WTC11 (cell line): ENCODE data around the gene ZNF521. TPM values are rescaled to one million over a fixed set of nuclear protein-coding genes. Genes with fewer than 3 reads are reported as not detected.

Source experiments
- ATAC-seq: fragments of 200-7000 bp; cut with Tn5 transposase; 2 replicates; pipeline ENCODE4 v1.10.0; 2021; ENCODE audit warnings: mild to moderate bottlenecking, moderate library complexity
- CTCF ChIA-PET: fragments of 300-600 bp; sonication (Branson Sonifier 250); formaldehyde crosslinking; loops from one replicate; lab custom pipeline; 2021; ENCODE audit warnings: antibody characterized with exemption; lab: Charles Lee
- POLR2A ChIA-PET: fragments of 350-600 bp; sonication (Branson Sonifier 250); formaldehyde crosslinking; loops from one replicate; lab custom pipeline; 2021; ENCODE audit warnings: antibody characterized with exemption; lab: Charles Lee
- DNase-seq: peaks from one replicate; pipeline ENCODE4 v3.0.0; 2021; ENCODE audit warnings: low spot score
- H3K27ac Mint-ChIP-seq: 2 replicates; pipeline ENCODE4 v1.8.0; 2021; ENCODE audit warnings: mixed read lengths
- H3K27me3 Mint-ChIP-seq: 2 replicates; pipeline ENCODE4 v1.8.0; 2021; ENCODE audit warnings: low read depth, mild to moderate bottlenecking, moderate library complexity, mixed read lengths
- H3K36me3 Mint-ChIP-seq: 2 replicates; pipeline ENCODE4 v1.8.0; 2021; ENCODE audit warnings: mixed read lengths
- H3K4me1 Mint-ChIP-seq: 2 replicates; pipeline ENCODE4 v1.8.0; 2022; ENCODE audit warnings: mixed read lengths
- H3K4me3 Mint-ChIP-seq: 2 replicates; pipeline ENCODE4 v1.8.0; 2021; ENCODE audit warnings: mild to moderate bottlenecking, moderate library complexity, mixed read lengths
- H3K9me3 Mint-ChIP-seq: 2 replicates; pipeline ENCODE4 v1.8.0; 2021; ENCODE audit warnings: mixed read lengths
- ATF6 ChIP-seq: sonication (generic); formaldehyde crosslinking; IDR thresholded peaks from 2 replicates; pipeline ENCODE4 v1.8.1; 2023; ENCODE audit warnings: mild to moderate bottlenecking, missing genetic modification reagents
- FOXK1 ChIP-seq: sonication (generic); formaldehyde crosslinking; IDR thresholded peaks from 2 replicates; pipeline ENCODE4 v1.8.0; 2022; ENCODE audit warnings: mild to moderate bottlenecking, moderate library complexity, missing genetic modification reagents
- GRHL2 ChIP-seq: fragments of 250-450 bp; sonication (Bioruptor Pico); IDR thresholded peaks from 2 replicates; pipeline ENCODE4 v1.8.0; 2022; ENCODE audit warnings: mild to moderate bottlenecking, moderate library complexity; ENCODE audit not compliant: insufficient replicate concordance, severe bottlenecking
- HMGXB4 ChIP-seq: sonication (generic); formaldehyde crosslinking; IDR thresholded peaks from 2 replicates; pipeline ENCODE4 v1.8.1; 2023; ENCODE audit warnings: mild to moderate bottlenecking, moderate library complexity, missing genetic modification reagents
- IRF1 ChIP-seq: sonication (generic); formaldehyde crosslinking; IDR thresholded peaks from 2 replicates; pipeline ENCODE4 v1.8.0; 2023; ENCODE audit warnings: missing genetic modification reagents
- NFATC4 ChIP-seq: fragments of 250-450 bp; sonication (Bioruptor Pico); IDR thresholded peaks from 2 replicates; pipeline ENCODE4 v1.9.0; 2021; ENCODE audit warnings: mild to moderate bottlenecking
- NFE2L1 ChIP-seq: sonication (generic); formaldehyde crosslinking; IDR thresholded peaks from 2 replicates; pipeline ENCODE4 v1.8.1; 2023; ENCODE audit warnings: missing genetic modification reagents
- RORB ChIP-seq: fragments of 250-450 bp; sonication (Bioruptor Pico); IDR thresholded peaks from 2 replicates; pipeline ENCODE4 v1.9.0; 2021; ENCODE audit warnings: mild to moderate bottlenecking
- TP53 ChIP-seq: sonication (generic); formaldehyde crosslinking; IDR thresholded peaks from 2 replicates; pipeline ENCODE4 v1.8.1; 2023; ENCODE audit warnings: mild to moderate bottlenecking, missing genetic modification reagents
- ZNF121 ChIP-seq: sonication (generic); formaldehyde crosslinking; IDR thresholded peaks from 2 replicates; pipeline ENCODE4 v1.8.0; 2023; ENCODE audit warnings: missing genetic modification reagents
- ZNF219 ChIP-seq: sonication (generic); formaldehyde crosslinking; IDR thresholded peaks from 2 replicates; pipeline ENCODE4 v1.8.0; 2023; ENCODE audit warnings: missing genetic modification reagents, mild to moderate bottlenecking, borderline replicate concordance
- ZNF423 ChIP-seq: fragments of 250-450 bp; sonication (Bioruptor Pico); IDR thresholded peaks from 2 replicates; pipeline ENCODE4 v2.1.2; 2022; ENCODE audit warnings: mild to moderate bottlenecking, moderate library complexity
- total RNA-seq: library from RNA; stranded (reverse); gene quantifications from 3 replicates; pipeline ENCODE4 v1.2.3, GENCODE V29; 2021
- TF ChIP-seq, protein P1 (sequence below): sonication (generic); formaldehyde crosslinking; IDR thresholded peaks from 2 replicates; pipeline ENCODE4 v1.8.1; 2023; ENCODE audit warnings: mild to moderate bottlenecking, missing genetic modification reagents, moderate library complexity
- TF ChIP-seq, protein P2 (sequence below): sonication (generic); formaldehyde crosslinking; IDR thresholded peaks from 2 replicates; pipeline ENCODE4 v1.8.0; 2022; ENCODE audit warnings: mild to moderate bottlenecking, missing genetic modification reagents
- TF ChIP-seq, protein P3 (sequence below): fragments of 250-450 bp; sonication (Bioruptor Pico); IDR thresholded peaks from 2 replicates; pipeline ENCODE4 v1.9.0; 2021; ENCODE audit warnings: mild to moderate bottlenecking
- TF ChIP-seq, protein P4 (sequence below): fragments of 250-450 bp; sonication (Bioruptor Pico); IDR thresholded peaks from 2 replicates; pipeline ENCODE4 v2.1.2; 2022; ENCODE audit warnings: mild to moderate bottlenecking, moderate library complexity

ZNF521 gene
- total RNA-seq, 1 experiment from 2014 or later = 15.3 TPM

- TF ChIP-seq NFE2L1 (CRISPR knock-in tag) (no peak), HMGXB4 (CRISPR knock-in tag) (no peak), ATF6 (no peak), TP53 (CRISPR knock-in tag) (no peak), RORB (no peak), FOXK1 (CRISPR knock-in tag) (no peak)
- TF ChIP-seq, protein P1, sequence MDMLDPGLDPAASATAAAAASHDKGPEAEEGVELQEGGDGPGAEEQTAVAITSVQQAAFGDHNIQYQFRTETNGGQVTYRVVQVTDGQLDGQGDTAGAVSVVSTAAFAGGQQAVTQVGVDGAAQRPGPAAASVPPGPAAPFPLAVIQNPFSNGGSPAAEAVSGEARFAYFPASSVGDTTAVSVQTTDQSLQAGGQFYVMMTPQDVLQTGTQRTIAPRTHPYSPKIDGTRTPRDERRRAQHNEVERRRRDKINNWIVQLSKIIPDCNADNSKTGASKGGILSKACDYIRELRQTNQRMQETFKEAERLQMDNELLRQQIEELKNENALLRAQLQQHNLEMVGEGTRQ (CRISPR knock-in tag) = no peak
- TF ChIP-seq, protein P2, sequence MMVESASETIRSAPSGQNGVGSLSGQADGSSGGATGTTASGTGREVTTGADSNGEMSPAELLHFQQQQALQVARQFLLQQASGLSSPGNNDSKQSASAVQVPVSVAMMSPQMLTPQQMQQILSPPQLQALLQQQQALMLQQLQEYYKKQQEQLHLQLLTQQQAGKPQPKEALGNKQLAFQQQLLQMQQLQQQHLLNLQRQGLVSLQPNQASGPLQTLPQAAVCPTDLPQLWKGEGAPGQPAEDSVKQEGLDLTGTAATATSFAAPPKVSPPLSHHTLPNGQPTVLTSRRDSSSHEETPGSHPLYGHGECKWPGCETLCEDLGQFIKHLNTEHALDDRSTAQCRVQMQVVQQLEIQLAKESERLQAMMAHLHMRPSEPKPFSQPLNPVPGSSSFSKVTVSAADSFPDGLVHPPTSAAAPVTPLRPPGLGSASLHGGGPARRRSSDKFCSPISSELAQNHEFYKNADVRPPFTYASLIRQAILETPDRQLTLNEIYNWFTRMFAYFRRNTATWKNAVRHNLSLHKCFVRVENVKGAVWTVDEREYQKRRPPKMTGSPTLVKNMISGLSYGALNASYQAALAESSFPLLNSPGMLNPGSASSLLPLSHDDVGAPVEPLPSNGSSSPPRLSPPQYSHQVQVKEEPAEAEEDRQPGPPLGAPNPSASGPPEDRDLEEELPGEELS = no peak
These were observed 101.5 kb downstream of the ZNF521 start (continued) for GRCh38 chr18:25250474-25250851.

- Mint-ChIP-seq H3K36me3 (no peaks in the 10 kb centered on the region), H3K9me3 (no peaks in the 10 kb centered on the region), H3K4me1 (peaks cover 5% of the 10 kb centered on the region), H3K4me3 (no peak overlapping the region), H3K27ac (no peak overlapping the region), H3K27me3 (no peaks in the 10 kb centered on the region)
- ChIA-PET POLR2A (no interaction called here), CTCF (no interaction called here)
- no peak for TF ChIP-seq GRHL2 (CRISPR knock-in tag)
- TF ChIP-seq, protein P2 = no peak
- TF ChIP-seq, protein P3, sequence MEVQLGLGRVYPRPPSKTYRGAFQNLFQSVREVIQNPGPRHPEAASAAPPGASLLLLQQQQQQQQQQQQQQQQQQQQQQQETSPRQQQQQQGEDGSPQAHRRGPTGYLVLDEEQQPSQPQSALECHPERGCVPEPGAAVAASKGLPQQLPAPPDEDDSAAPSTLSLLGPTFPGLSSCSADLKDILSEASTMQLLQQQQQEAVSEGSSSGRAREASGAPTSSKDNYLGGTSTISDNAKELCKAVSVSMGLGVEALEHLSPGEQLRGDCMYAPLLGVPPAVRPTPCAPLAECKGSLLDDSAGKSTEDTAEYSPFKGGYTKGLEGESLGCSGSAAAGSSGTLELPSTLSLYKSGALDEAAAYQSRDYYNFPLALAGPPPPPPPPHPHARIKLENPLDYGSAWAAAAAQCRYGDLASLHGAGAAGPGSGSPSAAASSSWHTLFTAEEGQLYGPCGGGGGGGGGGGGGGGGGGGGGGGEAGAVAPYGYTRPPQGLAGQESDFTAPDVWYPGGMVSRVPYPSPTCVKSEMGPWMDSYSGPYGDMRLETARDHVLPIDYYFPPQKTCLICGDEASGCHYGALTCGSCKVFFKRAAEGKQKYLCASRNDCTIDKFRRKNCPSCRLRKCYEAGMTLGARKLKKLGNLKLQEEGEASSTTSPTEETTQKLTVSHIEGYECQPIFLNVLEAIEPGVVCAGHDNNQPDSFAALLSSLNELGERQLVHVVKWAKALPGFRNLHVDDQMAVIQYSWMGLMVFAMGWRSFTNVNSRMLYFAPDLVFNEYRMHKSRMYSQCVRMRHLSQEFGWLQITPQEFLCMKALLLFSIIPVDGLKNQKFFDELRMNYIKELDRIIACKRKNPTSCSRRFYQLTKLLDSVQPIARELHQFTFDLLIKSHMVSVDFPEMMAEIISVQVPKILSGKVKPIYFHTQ (CRISPR knock-in tag) = no peak
- no peak for TF ChIP-seq ZNF219 (CRISPR knock-in tag)
- TF ChIP-seq, protein P4, sequence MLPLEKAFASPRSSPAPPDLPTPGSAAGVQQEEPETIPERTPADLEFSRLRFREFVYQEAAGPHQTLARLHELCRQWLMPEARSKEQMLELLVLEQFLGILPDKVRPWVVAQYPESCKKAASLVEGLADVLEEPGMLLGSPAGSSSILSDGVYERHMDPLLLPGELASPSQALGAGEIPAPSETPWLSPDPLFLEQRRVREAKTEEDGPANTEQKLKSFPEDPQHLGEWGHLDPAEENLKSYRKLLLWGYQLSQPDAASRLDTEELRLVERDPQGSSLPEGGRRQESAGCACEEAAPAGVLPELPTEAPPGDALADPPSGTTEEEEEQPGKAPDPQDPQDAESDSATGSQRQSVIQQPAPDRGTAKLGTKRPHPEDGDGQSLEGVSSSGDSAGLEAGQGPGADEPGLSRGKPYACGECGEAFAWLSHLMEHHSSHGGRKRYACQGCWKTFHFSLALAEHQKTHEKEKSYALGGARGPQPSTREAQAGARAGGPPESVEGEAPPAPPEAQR (CRISPR knock-in tag) = no peak
- TF ChIP-seq IRF1 = no peak
- no peak for TF ChIP-seq ZNF121 (CRISPR knock-in tag)
- no peak for TF ChIP-seq NFATC4 (CRISPR knock-in tag)
- TF ChIP-seq ZNF423 (CRISPR knock-in tag) = no peak
- ATAC-seq = no peak
- DNase-seq = no peak
These were observed 103.2 kb downstream of the ZNF521 start for GRCh38 chr18:25248755-25249154.
